Stimulated activated CD8-positive, alpha-beta memory T cell treated with anti-CD3 and anti-CD28 coated beads, Interleukin-15, amount 100 ng/mL, for 1 hour (primary cell): Measurements from ENCODE around the gene CTBP2.
A peak's percentile ranks its signal among the peaks of the same experiment; 100 is the strongest.
"Not testable (repeated sequence)": the region's sequence is repeated elsewhere in the genome, so short reads cannot be mapped to it uniquely, and the experiment has no call there.

Source experiments
- DNase-seq: peaks from one replicate; pipeline ENCODE4 v3.0.0-alpha.2; 2020; ENCODE audit warnings: low read depth

CTBP2 gene

GRCh38 chr10:125064681-125065492, 95.5 kb downstream of the CTBP2 start:
- DNase-seq, result no peak

GRCh38 chr10:125063256-125063925, 97.0 kb downstream of the CTBP2 start:
- DNase-seq, result no peak

- DNase-seq, result no peak
Measured at GRCh38 chr10:125062914-125063230, 97.5 kb downstream of the CTBP2 start.

- no peak for DNase-seq
Measured at GRCh38 chr10:125062227-125062913, 98.0 kb downstream of the CTBP2 start.

GRCh38 chr10:125061557-125062226, 98.7 kb downstream of the CTBP2 start:
- DNase-seq, result no peak

- DNase-seq, result no peak
Measured at GRCh38 chr10:125060826-125061556, 99.4 kb downstream of the CTBP2 start.

GRCh38 chr10:125060482-125060825, 99.9 kb downstream of the CTBP2 start:
- DNase-seq, result no peak

GRCh38 chr10:125060026-125060425, 100.3 kb downstream of the CTBP2 start:
- no peak for DNase-seq

- not testable (repeated sequence) for DNase-seq
Measured at GRCh38 chr10:125059348-125059747, 101.0 kb downstream of the CTBP2 start.

- no peak for DNase-seq
Measured at GRCh38 chr10:125057158-125058001, 103.0 kb downstream of the CTBP2 start.

- no peak for DNase-seq
Measured at GRCh38 chr10:125056161-125057132, 103.9 kb downstream of the CTBP2 start.

- no peak for DNase-seq
Measured at GRCh38 chr10:125055446-125055845, 104.9 kb downstream of the CTBP2 start.

GRCh38 chr10:125054669-125055268, 105.6 kb downstream of the CTBP2 start:
- no peak for DNase-seq

GRCh38 chr10:125054216-125054615, 106.1 kb downstream of the CTBP2 start:
- DNase-seq, result no peak

GRCh38 chr10:125052146-125052545, 108.2 kb downstream of the CTBP2 start:
- DNase-seq, result no peak

GRCh38 chr10:125050383-125050782, 110.0 kb downstream of the CTBP2 start:
- no peak for DNase-seq

- DNase-seq, result no peak
Measured at GRCh38 chr10:125049216-125049881, 111.0 kb downstream of the CTBP2 start.

GRCh38 chr10:125048094-125048864, 112.1 kb downstream of the CTBP2 start:
- DNase-seq, result peak; percentile 24
